ENCODE measurements around the gene RASGRF1.
A peak's percentile ranks its signal among the peaks of the same experiment; 100 is the strongest.

GRCh38 chr15:79028411-79028964 is 62.1 kb downstream of the RASGRF1 start:
- peak; percentile 80 to 95 (median 81) for TF ChIP-seq CTCF (optimal IDR thresholded peaks at IDR 0.05 in 1 of 3, IDR thresholded peaks at IDR 0.05 in 1 of 3, conservative IDR thresholded peaks at IDR 0.05 in 1 of 3; ENCODE audit: extremely low read depth in 1 of 3, insufficient read depth in 2 of 3, low read length in 3 of 3)
- no peak for TF ChIP-seq EZH2 (IDR thresholded peaks at IDR 0.05; ENCODE audit: low read length)
